Stimulated activated CD8-positive, alpha-beta memory T cell treated with anti-CD3 and anti-CD28 coated beads, Interleukin-4, amount 100 ng/mL, for 1 hour (primary cell): ENCODE results near the gene RHOJ.
"Not testable (repeated sequence)": the region's sequence is repeated elsewhere in the genome, so short reads cannot be mapped to it uniquely, and the experiment has no call there.

ENCODE experiments used
- DNase-seq, 2 donors: peaks; one replicate each; pipeline ENCODE4 v3.0.0-alpha.2; 2020; ENCODE audit warnings: low read depth in 2 of 2, low spot score in 1 of 2

The RHOJ gene

DNA sequence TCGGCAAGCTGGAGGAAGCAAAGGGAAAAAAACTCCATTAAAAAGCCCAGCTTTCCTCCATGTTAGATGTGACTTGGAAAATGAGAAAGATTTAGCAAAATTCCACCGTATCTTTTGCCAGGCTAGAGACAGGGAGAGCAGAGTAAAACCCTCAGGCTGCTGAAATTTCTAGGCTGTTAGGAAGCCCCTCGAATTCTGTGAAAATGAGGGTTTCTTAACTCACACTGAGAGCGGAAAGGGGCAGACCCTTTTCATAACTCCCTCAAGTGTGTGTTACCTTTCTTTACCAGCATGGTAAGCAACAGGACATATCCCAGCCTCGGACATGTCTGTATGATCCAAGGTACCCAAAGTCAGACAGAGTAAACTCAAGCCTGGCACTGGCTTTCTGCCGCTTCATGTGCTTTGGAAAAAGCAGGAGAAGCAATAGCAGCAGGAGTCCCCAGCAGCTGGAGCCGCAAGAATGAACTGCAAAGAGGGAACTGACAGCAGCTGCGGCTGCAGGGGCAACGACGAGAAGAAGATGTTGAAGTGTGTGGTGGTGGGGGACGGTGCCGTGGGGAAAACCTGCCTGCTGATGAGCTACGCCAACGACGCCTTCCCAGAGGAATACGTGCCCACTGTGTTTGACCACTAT is at the start of gene RHOJ:
RHOJ (plus strand) TSS at position 37 of the 637 bp plus-strand sequence; CDS start at position 464, 427 bp downstream.
- no peak for DNase-seq

DNA sequence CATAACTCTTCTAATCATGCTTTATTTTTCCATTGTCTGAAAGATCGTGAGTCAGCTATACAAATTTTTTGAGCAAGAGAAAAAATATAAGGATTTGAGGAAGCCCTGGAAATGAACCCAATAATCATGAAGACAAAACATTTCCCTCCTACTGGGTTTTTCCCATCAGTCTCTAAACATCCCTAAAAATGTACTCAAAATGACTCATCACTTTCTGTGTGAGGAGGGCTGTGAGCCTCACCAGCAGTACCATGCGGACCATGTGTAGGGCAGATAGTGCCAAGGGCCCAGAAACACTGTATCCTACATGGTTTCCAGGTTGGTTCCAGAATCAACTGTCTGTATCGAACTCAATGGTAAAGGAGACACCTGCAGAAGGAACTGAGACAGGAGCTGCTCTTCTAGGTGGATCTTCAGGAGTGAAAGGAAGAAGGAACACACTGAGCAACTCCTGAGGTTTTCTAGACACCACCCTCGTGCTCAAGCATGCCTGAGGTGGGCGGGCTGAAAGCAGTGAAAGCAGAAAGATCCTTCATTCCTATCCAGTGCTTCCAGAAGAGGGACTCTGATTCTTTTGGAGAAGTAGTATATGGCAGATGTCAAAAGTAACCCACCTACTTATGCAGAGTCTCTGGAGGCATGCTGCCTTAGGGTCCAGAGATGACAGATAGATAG is 48.6 kb upstream of the RHOJ start:
- no peak for DNase-seq

DNA sequence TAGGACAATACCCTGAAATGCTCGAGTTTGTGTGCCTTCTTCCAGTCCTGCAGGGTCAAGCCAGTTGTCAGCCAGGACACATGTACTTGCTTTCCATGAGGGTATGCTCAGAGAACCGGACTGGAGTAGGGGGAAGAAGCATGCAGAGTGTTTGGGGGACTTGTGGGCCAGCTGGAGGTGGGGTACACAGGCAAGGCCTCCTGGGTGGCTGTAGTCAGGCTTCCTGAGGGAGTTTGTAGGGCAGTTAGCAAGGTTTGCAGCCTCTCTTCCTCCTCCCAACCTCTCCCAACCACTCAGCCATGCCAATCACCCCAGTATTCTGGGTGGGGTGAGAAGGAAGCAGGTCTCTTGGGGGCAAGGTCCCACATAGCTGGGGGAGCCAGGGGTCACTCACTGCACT is 47.0 kb upstream of the RHOJ start:
- DNase-seq: no peak

DNA sequence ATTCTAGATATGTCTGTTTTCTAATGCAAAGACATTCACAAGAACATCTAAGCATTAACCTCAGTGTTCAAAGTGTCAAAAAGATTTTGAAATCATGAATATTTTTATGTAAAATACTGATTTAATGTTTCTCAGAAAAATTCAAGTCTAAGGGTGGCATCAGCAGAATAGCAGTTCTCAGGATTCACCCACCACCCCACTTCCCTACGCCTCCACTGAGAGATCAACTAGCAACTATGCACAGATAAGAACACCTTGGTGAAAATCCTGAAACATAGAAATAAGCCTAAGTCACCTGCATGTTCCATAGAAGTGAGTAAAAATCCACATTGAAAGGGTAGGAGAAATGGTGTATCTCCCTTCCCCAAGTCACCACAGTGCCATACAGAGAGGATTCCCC is 40.9 kb upstream of the RHOJ start:
- no peak for DNase-seq

DNA sequence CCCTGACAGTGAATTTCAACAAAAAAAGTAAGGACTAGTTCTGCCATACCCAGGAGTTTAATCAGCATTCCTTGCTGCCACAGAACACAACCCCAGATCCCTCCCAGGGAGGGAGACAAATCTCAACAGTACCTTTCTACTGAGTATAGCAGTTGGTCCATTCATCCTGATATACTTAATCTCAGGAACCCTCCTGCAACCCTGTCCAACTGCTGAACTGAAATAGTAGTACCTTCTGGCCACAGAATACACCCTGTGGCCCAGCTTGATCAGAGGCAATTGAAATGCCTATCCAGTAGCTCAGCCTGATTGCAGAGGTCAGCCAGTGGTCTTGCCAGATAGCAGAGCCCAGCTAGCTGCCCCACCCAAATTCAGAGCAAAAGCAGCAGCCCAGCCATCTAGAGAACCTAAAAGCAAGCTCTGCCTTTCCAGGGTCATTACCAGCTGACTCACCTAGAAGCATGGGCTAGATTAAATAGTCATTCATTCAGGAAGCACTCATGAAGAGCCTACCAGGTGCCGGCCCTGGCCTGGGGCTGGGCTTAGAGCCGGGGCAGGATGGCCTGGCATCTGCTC is 40.0 kb upstream of the RHOJ start:
- DNase-seq: no peak

DNA sequence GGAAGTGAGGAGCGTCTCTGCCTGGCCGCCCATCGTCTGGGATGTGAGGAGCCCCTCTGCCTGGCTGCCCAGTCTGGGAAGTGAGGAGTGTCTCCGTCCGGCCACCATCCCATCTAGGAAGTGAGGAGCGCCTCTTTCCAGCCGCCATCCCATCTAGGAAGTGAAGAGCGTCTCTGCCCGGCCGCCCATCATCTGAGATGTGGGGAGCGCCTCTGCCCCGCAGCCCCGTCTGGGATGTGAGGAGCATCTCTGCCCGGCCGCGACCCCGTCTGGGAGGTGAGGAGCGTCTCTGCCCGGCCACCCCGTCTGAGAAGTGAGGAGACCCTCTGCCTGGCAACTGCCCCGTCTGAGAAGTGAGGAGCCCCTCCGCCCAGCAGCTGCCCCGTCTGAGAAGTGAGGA is 39.0 kb upstream of the RHOJ start:
- not testable (repeated sequence) for DNase-seq

DNA sequence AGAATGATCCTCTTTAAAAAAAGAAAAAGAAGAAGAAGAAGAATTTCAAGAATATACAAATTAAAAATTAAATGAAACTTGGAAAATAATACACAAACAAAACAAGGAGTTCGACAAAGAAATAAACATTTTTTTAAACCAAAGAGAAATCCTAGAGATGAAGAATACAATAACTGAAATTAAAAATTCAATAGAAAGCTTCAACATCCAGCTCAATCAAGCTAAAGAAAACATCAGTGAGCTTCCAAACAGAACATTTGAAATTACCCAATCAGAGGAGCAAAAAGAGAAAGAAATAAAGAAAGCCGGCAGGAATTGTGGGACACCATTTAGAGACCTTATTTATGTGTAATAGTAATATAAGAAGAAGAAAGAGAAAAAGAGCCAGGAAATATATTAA is 37.2 kb upstream of the RHOJ start:
- no peak for DNase-seq

DNA sequence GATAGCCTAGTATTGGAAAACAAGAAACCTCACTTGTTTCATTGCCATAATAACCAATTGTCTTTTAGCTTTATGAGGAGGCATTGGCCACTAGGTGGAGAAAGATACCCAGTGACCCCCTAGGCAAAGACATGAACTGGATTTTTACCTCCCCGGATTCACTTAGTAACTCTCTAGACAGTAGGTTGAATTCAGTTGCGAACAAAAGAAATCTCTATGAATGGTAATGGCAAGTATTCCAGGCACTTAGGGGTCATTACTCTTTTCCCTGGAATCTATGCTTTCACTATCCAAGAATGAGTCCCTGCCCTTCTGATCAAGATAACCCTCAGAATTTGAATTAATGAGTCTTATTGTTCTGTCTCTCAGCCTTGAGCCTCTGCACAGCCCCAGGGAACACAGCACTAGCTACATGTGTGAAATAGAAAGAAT is 29.5 kb upstream of the RHOJ start:
- DNase-seq: no peak

DNA sequence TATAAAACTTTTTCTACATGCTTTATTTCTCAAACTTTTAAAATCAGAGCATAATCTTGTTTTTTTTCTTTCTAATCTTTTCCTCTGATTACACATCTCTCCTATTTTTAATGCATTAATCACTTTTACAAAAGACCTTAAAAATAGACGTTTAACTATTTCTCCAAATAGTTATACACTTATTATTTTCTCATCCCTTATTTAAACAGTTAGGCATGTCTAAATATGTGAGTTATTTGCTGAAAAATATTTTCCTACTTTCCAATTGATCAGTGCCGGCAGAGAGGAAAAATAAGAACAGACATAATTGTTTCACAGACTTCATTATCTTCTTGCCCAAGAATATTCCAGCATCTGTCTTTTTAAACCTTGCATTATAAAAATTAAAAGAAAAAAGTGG is 28.7 kb upstream of the RHOJ start:
- DNase-seq: no peak

DNA sequence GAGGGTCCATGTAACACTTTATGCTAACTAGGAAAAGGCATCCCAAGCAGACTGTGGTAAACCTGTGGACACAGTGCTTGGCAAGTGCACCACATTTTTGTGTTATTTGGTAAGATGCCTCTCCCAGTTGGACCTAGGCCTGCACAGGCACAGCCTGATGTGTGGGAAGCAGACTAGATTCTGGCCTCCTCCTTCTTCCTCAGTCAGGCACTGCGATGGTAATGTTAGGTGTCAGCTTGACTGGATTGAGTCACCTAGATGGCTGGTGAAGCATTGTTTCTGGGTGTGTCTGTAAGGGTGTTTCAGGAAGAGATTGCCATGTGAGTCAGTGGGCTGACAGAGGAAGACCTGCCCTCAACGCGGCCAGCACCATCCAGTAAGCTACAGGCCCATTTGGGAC is 25.3 kb upstream of the RHOJ start:
- DNase-seq: no peak

DNA sequence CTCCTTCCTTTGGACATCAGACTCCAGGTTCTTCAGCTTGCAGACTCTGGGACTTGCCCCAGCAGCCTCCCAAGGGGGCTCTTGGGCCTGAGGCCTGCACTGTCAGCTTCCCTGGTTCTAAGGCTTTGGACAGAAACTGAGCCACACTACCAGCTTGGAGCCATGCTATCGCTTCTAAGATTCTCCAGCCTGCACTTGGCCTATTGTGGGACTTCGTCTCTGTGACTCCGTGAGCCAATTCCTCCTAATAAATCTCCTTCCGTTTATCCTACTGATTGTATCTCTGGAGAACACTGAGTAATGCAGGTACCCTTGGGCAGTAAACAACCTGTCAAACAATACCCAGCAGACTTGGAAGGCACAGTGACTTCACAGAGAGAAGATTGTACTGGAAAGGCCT is 24.9 kb upstream of the RHOJ start:
- DNase-seq: no peak

DNA sequence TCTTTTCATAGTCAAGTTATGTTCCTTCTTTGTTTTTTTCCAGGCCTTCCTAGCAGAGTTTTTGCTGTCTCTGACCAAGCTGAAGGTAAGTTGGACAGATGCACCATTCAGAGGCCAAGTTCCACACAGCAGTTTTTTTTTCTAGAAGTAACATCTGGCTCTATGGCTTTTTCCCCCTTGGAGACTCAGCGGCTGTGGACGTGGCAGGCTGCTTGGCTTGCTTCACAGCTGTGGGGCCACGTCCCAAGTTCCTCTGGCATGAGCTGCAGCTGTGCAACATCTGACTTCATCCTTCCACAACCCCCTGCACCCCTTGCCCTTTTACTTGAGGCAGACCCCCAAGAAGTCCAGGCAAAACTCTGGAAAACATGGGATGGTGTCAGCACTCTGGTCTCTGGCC is 24.2 kb upstream of the RHOJ start:
- no peak for DNase-seq

DNA sequence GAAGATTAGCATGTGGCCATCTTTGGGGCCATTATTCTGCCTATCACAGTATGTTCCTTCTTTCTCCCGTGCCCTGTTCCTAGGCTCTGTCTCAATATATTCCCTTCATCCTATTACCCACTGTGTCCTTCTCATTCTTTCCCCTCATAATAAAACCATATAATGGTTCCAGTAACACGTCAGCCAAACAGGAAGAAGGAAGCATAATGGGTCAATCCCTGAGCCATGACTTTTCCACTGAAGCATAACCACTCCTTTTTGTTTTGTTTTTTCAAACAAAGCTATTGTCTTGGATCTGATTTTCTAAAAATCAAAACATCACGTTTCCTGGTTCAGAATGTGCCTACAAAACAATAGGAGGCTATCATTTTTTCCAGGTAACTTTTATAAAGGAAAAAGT is 21.3 kb upstream of the RHOJ start:
- DNase-seq: no peak

DNA sequence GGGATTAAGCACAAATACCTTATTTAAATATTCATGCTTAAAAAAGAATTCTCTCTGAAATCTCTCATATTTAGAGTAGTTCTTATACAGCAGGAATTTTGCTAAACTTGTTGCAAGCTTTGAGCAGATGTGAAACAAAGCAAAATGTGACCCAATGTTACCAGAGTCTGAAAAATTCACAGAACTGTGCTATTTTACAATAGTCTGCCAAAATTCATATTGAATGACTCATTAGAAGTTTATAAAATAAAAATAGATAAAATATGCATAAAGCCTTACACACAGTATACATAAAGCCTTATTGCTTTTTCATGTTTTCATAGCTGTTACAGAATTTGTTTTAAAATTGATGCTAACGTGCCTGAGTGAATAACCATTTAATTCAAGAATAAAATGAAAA is 17.8 kb upstream of the RHOJ start:
- no peak for DNase-seq

DNA sequence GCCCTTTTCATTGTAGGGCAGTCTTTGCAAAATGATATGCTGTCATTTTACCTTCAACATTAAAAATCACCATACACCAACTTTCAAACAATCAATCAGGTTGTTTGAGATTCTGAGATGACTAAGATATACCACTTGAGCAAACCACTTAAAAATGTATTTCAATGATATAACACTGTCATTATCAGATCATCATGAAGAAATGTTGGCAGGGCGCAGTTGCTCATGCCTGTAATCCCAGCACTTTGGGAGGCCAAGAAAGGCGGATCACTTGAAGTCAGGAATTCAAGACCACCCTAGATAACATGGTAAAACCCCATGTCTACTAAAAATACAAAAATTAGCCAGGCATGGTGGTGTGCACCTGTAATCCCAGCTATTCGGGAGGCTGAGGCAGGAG is 13.0 kb upstream of the RHOJ start:
- DNase-seq: no peak

DNA sequence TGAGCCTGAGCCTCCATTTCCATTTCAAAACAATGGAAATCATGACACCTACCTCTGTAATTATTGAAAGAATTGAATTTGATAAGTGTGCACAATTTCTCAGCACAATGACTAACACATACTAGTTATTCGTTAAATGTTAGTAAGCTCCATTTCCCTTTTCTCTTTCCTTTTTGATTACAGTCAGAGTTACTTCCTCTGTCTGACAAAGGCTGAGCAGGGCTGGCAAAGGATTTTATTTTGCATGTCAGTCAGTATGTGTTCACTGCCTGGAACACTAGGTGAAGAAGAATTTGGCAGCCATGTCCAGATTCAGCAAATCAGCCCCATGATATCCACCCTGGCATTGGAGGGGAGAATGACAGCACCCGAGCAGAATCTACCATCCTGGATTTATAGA is 12.2 kb upstream of the RHOJ start:
- DNase-seq: no peak

DNA sequence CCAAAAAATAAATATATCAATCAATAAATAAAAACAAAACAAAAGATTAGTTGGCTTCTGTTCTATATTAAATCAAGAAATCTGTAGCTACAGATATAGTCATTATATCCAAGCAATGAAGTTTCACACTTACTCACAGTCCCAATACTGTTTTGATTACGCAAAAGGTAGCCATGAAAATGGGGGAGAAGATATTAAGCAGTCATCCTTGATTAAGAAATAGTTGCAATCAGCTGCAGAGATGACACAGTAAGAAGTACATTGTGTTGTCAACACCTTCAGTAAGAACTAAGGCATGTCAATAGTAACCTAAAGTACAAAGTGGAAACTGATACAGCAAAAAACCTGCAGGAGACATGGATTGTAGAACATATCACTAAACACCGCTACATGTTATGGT is 11.0 kb upstream of the RHOJ start:
- no peak for DNase-seq

DNA sequence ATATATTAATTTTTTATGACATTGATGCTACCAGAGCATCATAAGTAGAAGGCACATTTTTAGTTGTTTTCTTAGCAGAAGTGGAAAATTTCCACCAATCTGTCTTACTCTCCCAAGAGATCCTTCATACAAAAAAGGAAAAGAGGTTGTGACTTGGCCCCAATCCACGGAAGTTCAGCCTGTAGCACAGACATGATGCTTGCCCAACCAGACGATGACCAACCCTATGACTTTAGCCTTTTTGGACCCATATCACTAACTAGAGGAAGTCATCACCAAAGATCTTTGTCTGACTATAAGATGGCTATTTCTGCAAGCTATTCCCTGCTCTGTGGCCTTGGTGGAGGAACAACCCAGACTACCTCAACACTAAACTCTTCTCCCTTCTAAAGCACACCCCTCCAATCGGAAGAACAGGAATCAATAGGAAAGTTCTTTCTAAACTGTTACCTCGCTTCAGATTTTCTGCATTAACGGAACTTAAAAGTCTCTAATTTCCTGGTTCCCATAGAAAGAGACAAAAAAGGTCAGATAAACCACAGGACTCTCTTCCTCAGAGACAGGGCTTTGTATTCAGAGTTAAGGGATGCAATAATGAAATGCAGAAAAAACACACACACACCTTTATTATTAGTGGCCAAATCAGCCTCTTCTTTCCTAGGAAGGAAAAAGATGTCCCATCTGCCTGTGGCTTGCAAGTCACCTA is 4.1 kb upstream of the RHOJ start:
- no peak for DNase-seq

DNA sequence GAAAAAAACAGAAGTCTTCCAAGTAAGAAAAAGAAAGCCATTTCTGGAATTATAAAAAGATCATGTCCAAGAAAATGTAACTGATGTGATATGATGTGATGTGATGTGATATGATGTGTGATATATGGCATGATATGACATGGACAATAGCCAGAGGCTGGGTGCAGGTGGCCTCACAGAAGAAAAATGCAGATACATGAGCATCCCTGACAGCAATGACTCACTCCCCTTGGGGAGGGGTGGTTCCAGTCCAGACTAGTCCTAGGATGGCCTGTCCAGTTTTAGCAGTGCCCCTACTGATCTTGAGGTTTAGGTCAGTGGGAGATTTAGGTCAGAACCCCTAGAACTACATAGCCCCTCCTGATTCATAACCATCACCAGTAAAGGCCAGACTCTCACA is 3.5 kb upstream of the RHOJ start:
- no peak for DNase-seq

DNA sequence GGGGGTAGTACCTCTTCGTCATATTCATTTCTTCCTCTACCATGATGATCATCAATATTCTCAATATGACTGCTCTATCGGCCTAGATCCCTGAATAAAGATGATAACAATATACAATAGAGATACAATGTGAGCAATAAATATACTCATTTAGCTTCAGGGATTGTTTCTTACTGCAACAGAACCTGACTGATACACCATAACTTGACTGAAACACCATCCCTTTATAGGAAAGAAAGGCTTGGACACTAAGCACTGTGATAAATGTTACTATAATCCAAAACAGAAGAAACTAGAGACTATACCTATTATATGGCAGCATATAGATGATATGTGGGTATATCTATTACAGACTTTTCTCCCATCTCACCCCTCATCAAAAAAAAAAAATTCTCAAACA is 1.2 kb upstream of the RHOJ start:
- no peak for DNase-seq

DNA sequence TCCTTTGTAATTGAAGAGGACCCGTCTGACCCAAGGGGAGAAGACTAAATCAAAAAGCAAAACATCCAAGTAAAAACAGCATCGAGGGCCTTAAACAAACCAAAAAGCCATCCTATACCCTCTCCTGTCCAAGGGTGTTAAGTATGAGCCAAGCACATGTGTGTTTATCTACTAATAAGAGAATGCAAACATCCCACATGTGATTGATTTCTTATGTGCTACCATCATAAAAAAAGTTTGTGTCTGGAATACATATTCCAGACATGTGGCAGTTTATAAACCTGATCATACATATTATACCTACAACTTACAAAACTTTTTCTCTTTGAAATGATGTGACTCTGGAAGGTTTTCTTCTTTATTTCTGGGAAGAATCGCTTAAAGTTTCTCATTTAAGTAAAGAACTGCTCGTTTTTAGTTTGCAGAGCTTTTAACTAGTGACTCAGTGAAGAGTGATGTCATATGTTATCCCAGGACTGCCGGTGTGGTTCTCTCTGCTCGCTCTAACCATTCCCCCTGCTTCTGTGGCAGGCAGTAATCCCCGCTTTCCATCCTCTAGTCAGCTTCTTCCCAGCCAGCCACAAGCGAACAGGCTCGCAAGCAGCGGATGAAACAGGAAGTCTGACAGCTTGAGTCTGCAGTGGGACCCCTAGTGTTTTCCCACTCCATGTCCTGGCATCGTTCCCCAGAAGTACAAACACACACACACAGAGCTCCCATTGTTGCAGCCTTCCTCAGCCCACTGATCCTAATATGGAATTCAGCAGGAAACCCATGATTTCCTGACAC is 431 bp upstream of the RHOJ start:
- no peak for DNase-seq
